Stimulated activated CD4-positive, alpha-beta T cell treated with anti-CD3 and anti-CD28 coated beads, Interleukin-15, amount 100 ng/mL, for 48 hours (primary cell): ENCODE measurements around the gene TAMALIN.

Experiments
- DNase-seq, 2 donors: peaks; one replicate each; pipeline ENCODE4 v3.0.0-alpha.2; 2020; ENCODE audit warnings: low read depth in 2 of 2

Gene TAMALIN

DNA sequence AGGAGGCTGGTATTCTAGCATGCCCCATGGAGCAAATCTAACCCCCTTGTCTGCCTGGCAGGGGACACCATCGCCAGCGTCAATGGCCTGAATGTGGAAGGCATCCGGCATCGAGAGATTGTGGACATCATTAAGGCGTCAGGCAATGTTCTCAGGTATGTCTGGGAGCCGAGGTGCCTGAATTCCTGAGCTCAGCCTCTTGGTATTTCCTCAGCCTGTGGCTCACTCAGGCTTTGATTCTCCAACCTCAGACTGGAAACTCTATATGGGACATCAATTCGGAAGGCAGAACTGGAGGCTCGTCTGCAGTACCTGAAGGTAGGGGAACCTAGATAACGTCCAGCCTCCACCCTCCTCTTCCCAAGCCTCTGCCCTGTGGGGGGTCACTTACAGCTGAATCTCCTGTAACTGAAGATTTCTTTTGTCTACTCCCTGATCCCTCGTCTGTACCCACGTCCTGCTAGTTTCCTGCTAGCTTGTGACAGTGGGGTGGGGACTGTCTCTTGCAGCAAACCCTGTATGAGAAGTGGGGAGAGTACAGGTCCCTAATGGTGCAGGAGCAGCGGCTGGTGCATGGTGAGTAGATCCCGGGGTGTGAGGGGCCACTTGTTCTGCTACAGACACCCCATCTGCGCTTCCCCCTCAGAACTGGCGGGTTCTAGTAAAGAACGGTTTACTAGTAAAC is 7.0 kb downstream of the TAMALIN start:
- no peak for DNase-seq

GRCh38 chr12:52014567-52015530 is 8.1 kb downstream of the TAMALIN start:
- DNase-seq: no peak

DNA sequence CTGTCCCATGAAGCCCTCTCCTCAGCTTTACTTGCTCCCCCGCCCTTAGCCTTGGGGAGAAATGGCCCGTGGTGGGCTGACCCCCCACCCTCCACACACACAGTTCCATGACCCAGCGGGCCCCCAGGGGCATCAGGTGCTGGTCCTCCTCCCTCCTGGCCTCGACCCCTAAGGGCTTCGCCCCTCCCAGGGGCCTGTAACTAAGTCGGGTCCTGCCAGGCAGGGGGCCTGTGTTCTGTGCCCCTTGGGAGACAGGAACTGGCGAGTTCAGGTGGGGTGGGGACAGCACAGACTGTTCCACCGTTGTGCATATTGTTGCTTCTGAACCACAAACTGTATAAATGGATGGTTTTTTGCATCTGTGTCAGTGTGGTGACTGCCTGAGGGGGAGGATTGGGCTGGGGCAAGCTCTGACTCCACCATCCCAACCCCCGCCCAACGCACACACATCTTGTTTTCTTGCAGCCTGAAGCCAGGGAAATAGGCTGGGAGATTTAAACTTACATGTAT is 8.8 kb downstream of the TAMALIN start:
- no peak for DNase-seq

DNA sequence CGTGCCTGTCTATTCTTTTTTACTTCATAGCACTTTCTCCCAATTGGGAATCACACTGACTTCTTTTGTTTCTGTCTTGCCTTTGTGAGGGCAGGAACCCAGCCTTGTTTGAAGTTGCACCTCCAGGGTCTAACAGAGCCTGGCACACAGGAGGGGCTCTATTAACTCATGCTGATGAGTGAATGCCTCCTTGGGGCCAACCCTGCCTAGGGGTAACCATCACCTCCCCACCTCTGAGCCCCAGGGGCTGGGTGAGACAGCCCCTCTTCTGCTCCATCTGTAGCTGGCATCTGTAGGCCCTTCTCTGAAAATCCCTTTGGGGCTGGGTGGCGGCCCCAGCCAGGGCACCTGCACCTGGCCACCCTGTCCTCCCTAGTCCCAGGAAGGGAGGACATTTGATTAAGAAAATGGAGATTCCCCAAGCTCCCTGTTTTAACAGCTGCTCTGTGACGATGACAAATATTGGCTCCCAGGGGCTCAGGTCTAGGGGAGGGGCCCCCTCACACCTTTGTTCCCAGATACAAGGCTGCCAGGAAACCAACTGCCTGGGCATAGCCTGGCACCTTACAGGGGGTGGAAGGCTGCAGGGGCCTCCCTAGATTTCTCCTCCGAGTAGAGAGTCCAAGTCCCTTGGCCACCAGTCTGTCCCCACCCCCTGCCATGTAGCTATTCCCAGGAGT is 11.8 kb downstream of the TAMALIN start:
- DNase-seq: no peak

- no peak for DNase-seq
Measured at GRCh38 chr12:52019113-52019770, 12.5 kb downstream of the TAMALIN start.

DNA sequence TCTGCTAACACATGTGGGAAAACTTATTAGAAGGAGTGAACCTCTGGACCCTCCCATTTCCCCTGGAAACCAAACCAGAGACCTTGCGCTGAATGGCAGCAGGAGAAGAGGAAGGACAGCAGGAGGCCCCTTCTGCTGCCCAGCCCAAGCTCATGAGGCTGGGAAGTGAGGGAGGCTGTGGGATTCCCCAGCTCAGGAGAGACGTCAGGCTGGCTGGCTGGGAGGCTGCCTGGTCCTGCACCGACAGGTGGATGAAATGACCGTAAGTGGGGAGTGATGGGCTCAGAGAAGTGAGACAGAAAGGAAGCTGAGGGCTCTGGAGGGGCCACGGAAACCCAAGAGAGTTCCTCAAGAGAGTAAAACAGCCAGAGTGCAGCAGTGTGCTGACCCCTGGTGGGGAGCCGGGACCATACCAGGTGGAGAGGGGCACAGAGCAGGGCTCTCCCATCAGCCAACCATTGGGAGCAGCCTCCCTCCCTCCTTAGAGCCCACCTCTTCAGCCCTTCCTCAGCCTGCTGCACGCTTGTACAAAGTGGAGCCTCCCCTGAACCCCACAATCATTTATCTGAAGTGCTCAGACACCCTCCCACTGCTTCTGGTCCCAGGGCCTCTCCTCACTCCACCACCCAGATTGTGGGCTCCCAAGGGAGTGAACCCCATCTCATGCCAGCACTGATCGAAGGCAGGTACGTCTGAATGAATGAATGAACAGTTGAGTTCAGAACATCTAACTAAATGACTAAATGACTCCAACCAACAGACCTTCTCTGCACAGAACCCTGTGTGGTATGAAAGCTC is 14.0 kb downstream of the TAMALIN start:
- DNase-seq: peak; percentile 38 to 52

DNA sequence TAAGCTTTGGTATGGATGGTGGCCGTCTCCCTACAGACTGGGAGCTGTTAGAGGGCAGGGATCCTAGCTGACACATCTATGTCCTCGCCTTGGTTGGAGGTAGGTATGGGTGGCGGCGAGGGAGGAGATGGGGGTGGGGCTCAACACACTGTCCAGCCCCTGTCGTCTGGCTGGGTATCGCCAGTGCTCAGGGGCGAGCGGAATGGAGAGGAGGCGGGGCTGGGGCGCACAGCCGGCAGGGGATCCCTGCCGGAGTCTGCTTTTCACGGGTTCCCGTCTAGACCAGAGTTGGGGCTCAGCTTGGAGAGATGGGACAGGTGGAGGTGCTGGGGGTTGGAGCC is 16.1 kb downstream of the TAMALIN start:
- no peak for DNase-seq

DNA sequence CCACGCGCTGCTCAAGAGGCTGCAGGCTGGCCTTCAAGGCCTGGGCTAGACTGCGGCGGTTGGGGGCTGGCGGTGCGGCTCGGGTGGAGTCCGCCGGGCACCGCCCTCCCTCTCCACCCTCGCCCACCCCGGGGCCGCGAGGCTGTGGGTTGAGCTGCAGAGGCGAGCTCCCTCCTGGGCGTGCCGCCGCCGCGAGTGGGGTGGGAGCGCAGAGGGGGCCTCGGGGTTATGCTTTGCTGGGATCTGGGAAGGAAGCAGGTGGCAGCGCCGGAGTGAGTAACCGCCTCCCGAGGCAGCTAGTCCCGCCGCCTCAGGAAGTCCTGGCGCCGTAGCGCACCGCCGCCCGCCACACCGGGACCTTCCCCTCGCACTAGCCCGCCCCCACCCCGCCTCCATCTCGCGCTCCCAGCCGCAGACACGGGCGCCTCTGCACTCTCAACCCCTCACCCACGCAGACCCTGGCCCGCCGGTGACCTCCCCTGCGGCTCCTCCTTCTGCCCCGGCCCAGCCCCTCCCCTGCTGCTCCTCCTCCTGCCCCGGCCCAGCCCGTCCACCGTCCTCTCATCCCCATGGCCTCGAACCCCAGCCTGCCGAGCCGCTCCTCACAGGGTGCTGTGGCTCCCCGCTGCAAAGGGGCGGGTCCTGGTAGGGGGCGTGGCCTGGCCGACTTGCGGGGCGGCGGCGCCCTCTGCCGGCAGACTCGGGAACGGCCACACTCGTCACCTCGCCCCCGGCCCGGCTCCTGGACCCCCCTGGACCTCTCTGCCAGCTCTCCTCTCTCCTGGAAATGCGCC is 16.6 kb downstream of the TAMALIN start:
- peak; percentile 91 to 94 for DNase-seq

- DNase-seq: no peak
Measured at GRCh38 chr12:52023976-52024688, 17.4 kb downstream of the TAMALIN start.

- peak; percentile 47 to 67 for DNase-seq
Measured at GRCh38 chr12:52024845-52025230, 18.1 kb downstream of the TAMALIN start.

DNA sequence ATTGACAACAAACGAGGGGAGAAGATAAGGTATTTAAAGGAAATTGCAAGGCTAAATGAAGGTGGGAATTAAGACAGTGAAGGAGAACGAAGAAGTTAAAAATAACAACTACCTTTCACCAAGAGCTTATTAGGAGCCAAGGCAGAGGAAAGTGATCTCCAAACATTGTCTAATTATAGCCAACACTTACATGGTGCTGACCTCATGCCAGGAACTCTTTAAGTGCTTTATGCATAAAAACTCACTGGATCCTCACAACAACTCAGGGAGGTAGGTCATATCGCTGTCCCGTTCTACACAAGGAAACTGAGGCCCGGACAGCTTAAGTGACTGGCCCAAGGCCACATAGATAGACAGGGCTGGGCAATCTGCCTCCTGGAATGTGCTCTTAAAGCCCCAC is 19.5 kb downstream of the TAMALIN start:
- no peak for DNase-seq

DNA sequence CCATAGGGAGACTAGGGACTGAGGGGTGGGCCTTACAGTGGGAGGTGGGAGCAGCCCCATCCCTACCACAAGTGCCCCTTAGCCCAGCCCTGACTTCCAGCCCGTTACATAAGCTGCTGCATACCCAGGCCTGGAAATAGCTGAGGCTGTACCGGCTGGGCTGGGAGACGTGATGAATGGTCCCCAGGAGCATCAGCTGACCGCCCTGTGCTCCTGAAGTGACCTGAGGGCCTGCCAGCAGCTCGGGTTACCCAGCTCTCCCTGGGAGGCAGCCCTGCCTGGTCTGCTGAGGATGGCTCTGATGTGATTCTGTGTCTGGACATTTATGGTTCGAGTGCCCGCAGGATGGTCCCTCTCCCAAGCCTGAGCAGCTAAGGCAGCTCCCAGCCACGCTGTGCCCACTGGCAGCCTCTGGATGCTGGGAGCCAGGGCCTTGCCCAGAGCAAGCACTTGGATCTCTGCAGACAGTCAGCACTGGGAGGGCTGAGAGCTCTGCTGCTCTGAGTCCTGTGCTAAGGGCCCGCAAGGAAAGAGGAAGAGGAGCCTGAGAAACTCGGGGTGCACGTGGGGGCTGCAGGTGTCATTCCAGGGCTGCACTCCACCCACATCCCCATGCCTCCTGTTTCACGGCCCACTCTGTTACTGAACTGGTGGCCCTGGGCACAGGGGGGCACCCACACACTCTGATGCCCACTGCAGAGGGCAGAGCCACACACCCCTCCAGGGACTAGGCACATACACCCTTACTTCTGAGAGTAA is 20.5 kb downstream of the TAMALIN start:
- no peak for DNase-seq

- no peak for DNase-seq
Measured at GRCh38 chr12:52029685-52030084, 22.9 kb downstream of the TAMALIN start.

- DNase-seq: no peak
Measured at GRCh38 chr12:52032446-52032803, 25.7 kb downstream of the TAMALIN start.

GRCh38 chr12:52032804-52033445 is 26.2 kb downstream of the TAMALIN start:
- peak; percentile 84 for DNase-seq

GRCh38 chr12:52033446-52034140 is 26.8 kb downstream of the TAMALIN start:
- DNase-seq: no peak

DNA sequence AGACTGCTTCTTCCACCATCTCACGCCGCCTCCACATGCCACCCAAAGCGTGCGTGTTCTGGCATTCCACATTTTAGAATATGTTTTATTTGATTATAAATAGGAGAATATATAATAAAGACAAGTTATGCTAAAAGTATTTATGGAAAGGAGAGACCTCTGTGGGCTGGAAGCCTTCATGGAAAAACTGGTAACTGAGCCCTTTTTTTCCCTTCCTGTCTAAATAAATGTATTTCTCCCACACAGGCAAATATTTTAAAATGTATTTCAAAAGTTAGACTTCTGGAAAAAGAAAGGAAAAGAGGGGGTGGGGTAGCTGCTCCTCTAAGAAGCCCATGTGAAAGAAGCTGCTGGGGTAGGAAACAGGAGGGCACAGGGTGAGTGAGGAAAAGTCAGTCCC is 28.4 kb downstream of the TAMALIN start:
- DNase-seq: no peak

- no peak for DNase-seq
Measured at GRCh38 chr12:52035926-52036325, 29.2 kb downstream of the TAMALIN start.
